HUES48 (cell line): Measurements from ENCODE around the gene SOX5.

Experiments used
- H3K27ac ChIP-seq: one replicate; pipeline ENCODE4 v1.7.0; 2013; ENCODE audit warnings: low read depth, low read length, inconsistent platforms
- H3K27me3 ChIP-seq: 2 replicates; pipeline ENCODE4 v1.6.1; 2013; ENCODE audit warnings: mild to moderate bottlenecking, low read length; ENCODE audit not compliant: control insufficient read depth, insufficient read depth
- H3K36me3 ChIP-seq: 2 replicates; pipeline ENCODE4 v1.6.1; 2013; ENCODE audit warnings: low read length; ENCODE audit not compliant: control insufficient read depth, insufficient read depth
- H3K4me1 ChIP-seq: 2 replicates; pipeline ENCODE4 v1.6.1; 2013; ENCODE audit warnings: mild to moderate bottlenecking, low read length; ENCODE audit not compliant: control insufficient read depth, insufficient read depth
- H3K4me3 ChIP-seq: 2 replicates; pipeline ENCODE4 v1.5.1; 2013; ENCODE audit warnings: mild to moderate bottlenecking, low read depth, low read length
- H3K9ac ChIP-seq: 2 replicates; pipeline ENCODE4 v1.6.1; 2013; ENCODE audit warnings: mild to moderate bottlenecking, low read depth, low read length, moderate library complexity
- H3K9me3 ChIP-seq: 2 replicates; pipeline ENCODE4 v1.6.1; 2013; ENCODE audit warnings: low read length; ENCODE audit not compliant: control insufficient read depth, insufficient read depth

SOX5 gene

GRCh38 chr12:23550753-23551152, 398.7 kb downstream of the SOX5 start:
- no peak overlapping the region for H3K9ac ChIP-seq
- no peak overlapping the region for H3K4me3 ChIP-seq
- H3K27ac ChIP-seq: no peak overlapping the region
- no peaks in the 10 kb centered on the region; the same call in 1 of the 2 replicates for H3K4me1 ChIP-seq
- H3K9me3 ChIP-seq: no peaks in the 10 kb centered on the region
- no peaks in the 10 kb centered on the region for H3K27me3 ChIP-seq
- no peaks in the 10 kb centered on the region for H3K36me3 ChIP-seq

GRCh38 chr12:23548742-23549141, 400.7 kb downstream of the SOX5 start:
- H3K27ac ChIP-seq: no peak overlapping the region
- H3K9ac ChIP-seq: no peak overlapping the region
- no peaks in the 10 kb centered on the region for H3K36me3 ChIP-seq
- H3K27me3 ChIP-seq: no peaks in the 10 kb centered on the region
- H3K4me1 ChIP-seq: no peaks in the 10 kb centered on the region
- H3K9me3 ChIP-seq: no peaks in the 10 kb centered on the region
- H3K4me3 ChIP-seq: no peak overlapping the region

GRCh38 chr12:23546756-23547155, 402.7 kb downstream of the SOX5 start:
- Histone ChIP-seq H3K9ac (no peak overlapping the region), H3K27me3 (no peaks in the 10 kb centered on the region), H3K9me3 (no peaks in the 10 kb centered on the region), H3K27ac (no peak overlapping the region), H3K4me3 (no peak overlapping the region), H3K36me3 (no peaks in the 10 kb centered on the region), H3K4me1 (0 out of 2 replicates have a peak, but pooled peaks cover 6% of the 10 kb centered on the region)

- no peaks in the 10 kb centered on the region for H3K27me3 ChIP-seq
- H3K4me3 ChIP-seq: no peak overlapping the region
- H3K27ac ChIP-seq: no peak overlapping the region
- no peaks in the 10 kb centered on the region for H3K36me3 ChIP-seq
- H3K9ac ChIP-seq: no peak overlapping the region
- no peaks in the 10 kb centered on the region for H3K9me3 ChIP-seq
- 0 out of 2 replicates have a peak, but pooled peaks cover 6% of the 10 kb centered on the region for H3K4me1 ChIP-seq
Observed at GRCh38 chr12:23543767-23544166, 405.7 kb downstream of the SOX5 start.

- Histone ChIP-seq H3K36me3 (no peaks in the 10 kb centered on the region), H3K4me3 (no peak overlapping the region), H3K9ac (no peak overlapping the region), H3K9me3 (no peaks in the 10 kb centered on the region), H3K27me3 (no peaks in the 10 kb centered on the region), H3K4me1 (0 out of 2 replicates have a peak, but pooled peaks cover 6% of the 10 kb centered on the region), H3K27ac (no peak overlapping the region)
Observed at GRCh38 chr12:23542187-23542586, 407.3 kb downstream of the SOX5 start.

- H3K27me3 ChIP-seq: no peaks in the 10 kb centered on the region
- no peak overlapping the region for H3K4me3 ChIP-seq
- H3K9ac ChIP-seq: no peak overlapping the region
- H3K9me3 ChIP-seq: no peaks in the 10 kb centered on the region
- H3K4me1 ChIP-seq: 0 out of 2 replicates have a peak, but pooled peaks cover 6% of the 10 kb centered on the region
- H3K27ac ChIP-seq: no peak overlapping the region
- H3K36me3 ChIP-seq: no peaks in the 10 kb centered on the region
Observed at GRCh38 chr12:23540572-23540971, 408.9 kb downstream of the SOX5 start.

GRCh38 chr12:23536293-23536692, 413.2 kb downstream of the SOX5 start:
- no peaks in the 10 kb centered on the region for H3K36me3 ChIP-seq
- H3K27me3 ChIP-seq: no peaks in the 10 kb centered on the region
- no peaks in the 10 kb centered on the region for H3K4me1 ChIP-seq
- H3K9me3 ChIP-seq: no peaks in the 10 kb centered on the region
- H3K4me3 ChIP-seq: no peak overlapping the region
- no peak overlapping the region for H3K27ac ChIP-seq
- no peak overlapping the region for H3K9ac ChIP-seq

GRCh38 chr12:23535441-23535840, 414.0 kb downstream of the SOX5 start:
- Histone ChIP-seq H3K9me3 (no peaks in the 10 kb centered on the region), H3K36me3 (no peaks in the 10 kb centered on the region), H3K9ac (no peak overlapping the region), H3K27me3 (no peaks in the 10 kb centered on the region), H3K4me1 (no peaks in the 10 kb centered on the region), H3K27ac (no peak overlapping the region), H3K4me3 (no peak overlapping the region)

GRCh38 chr12:23534196-23534595, 415.3 kb downstream of the SOX5 start:
- no peak overlapping the region for H3K27ac ChIP-seq
- no peak overlapping the region for H3K4me3 ChIP-seq
- no peaks in the 10 kb centered on the region for H3K4me1 ChIP-seq
- no peaks in the 10 kb centered on the region for H3K27me3 ChIP-seq
- no peak overlapping the region for H3K9ac ChIP-seq
- H3K9me3 ChIP-seq: no peaks in the 10 kb centered on the region
- no peaks in the 10 kb centered on the region for H3K36me3 ChIP-seq

GRCh38 chr12:23533699-23534098, 415.8 kb downstream of the SOX5 start:
- Histone ChIP-seq H3K9ac (no peak overlapping the region), H3K27ac (no peak overlapping the region), H3K36me3 (no peaks in the 10 kb centered on the region), H3K27me3 (no peaks in the 10 kb centered on the region), H3K4me1 (no peaks in the 10 kb centered on the region), H3K4me3 (no peak overlapping the region), H3K9me3 (no peaks in the 10 kb centered on the region)

- no peak overlapping the region for H3K4me3 ChIP-seq
- H3K9ac ChIP-seq: no peak overlapping the region
- H3K36me3 ChIP-seq: no peaks in the 10 kb centered on the region
- no peaks in the 10 kb centered on the region for H3K27me3 ChIP-seq
- H3K27ac ChIP-seq: no peak overlapping the region
- H3K9me3 ChIP-seq: no peaks in the 10 kb centered on the region
- H3K4me1 ChIP-seq: no peaks in the 10 kb centered on the region
Observed at GRCh38 chr12:23533265-23533664, 416.2 kb downstream of the SOX5 start.

- Histone ChIP-seq H3K4me3 (no peak overlapping the region), H3K9ac (no peak overlapping the region), H3K9me3 (peaks cover 9% of the 10 kb centered on the region), H3K27ac (no peak overlapping the region), H3K4me1 (no peaks in the 10 kb centered on the region), H3K27me3 (no peaks in the 10 kb centered on the region), H3K36me3 (no peaks in the 10 kb centered on the region)
Observed at GRCh38 chr12:23528316-23528715, 421.2 kb downstream of the SOX5 start.
